HepG2 (cell line): ENCODE results near the gene EEF1AKMT3. TPM values are rescaled to one million over a fixed set of nuclear protein-coding genes. Genes with fewer than 3 reads are reported as not detected.
A peak's percentile ranks its signal among the peaks of the same experiment; 100 is the strongest.

Experiments
- ARHGAP35 ChIP-seq: sonication (generic); formaldehyde crosslinking; IDR thresholded peaks from 2 replicates; pipeline ENCODE4 v1.9.0; 2022; ENCODE audit warnings: mild to moderate bottlenecking, inconsistent platforms, moderate library complexity, missing genetic modification reagents, borderline replicate concordance
- CBX5 ChIP-seq: sonication (generic); formaldehyde crosslinking; IDR thresholded peaks from 2 replicates; pipeline ENCODE4 v1.4.0; 2020; ENCODE audit warnings: missing genetic modification reagents, borderline replicate concordance
- CENPT ChIP-seq: sonication (generic); formaldehyde crosslinking; IDR thresholded peaks from 2 replicates; pipeline ENCODE4 v1.8.0; 2022; ENCODE audit warnings: low read depth, mild to moderate bottlenecking, moderate library complexity, missing genetic modification reagents
- HES4 ChIP-seq: sonication (generic); formaldehyde crosslinking; IDR thresholded peaks from 2 replicates; pipeline ENCODE4 v1.9.0; 2021; ENCODE audit warnings: mild to moderate bottlenecking, missing genetic modification reagents, borderline replicate concordance
- HNRNPLL ChIP-seq: fragments of 200-400 bp; formaldehyde crosslinking; IDR thresholded peaks from 2 replicates; pipeline ENCODE4 v1.6.1; 2017; ENCODE audit warnings: mild to moderate bottlenecking, low read depth, low read length; ENCODE audit not compliant: poor library complexity, severe bottlenecking
- HOXD1 ChIP-seq: sonication (generic); formaldehyde crosslinking; IDR thresholded peaks from 2 replicates; pipeline ENCODE4 v1.5.0; 2020; ENCODE audit warnings: missing genetic modification reagents
- JUND ChIP-seq: sonication (generic); formaldehyde crosslinking; IDR thresholded peaks from 2 replicates; pipeline ENCODE4 v1.8.0; 2022; ENCODE audit warnings: mild to moderate bottlenecking, missing genetic modification reagents
- KMT2B ChIP-seq: IDR thresholded peaks from 2 replicates; pipeline ENCODE4 v1.6.1; 2016; ENCODE audit warnings: missing genetic modification reagents, missing compliant biosample characterization
- MED13 ChIP-seq: sonication (generic); formaldehyde crosslinking; IDR thresholded peaks from 2 replicates; pipeline ENCODE4 v1.5.0; 2020; ENCODE audit warnings: missing genetic modification reagents
- MEIS2 ChIP-seq: sonication (generic); formaldehyde crosslinking; IDR thresholded peaks from 2 replicates; pipeline ENCODE4 v1.9.0; 2021; ENCODE audit warnings: mild to moderate bottlenecking, missing genetic modification reagents
- MIXL1 ChIP-seq: IDR thresholded peaks from 2 replicates; pipeline ENCODE4 v1.6.1; 2016
- NR2F6 ChIP-seq, 2 experiments: IDR thresholded peaks; 2 replicates each; pipeline ENCODE4 v1.6.1; 2016; ENCODE audit warnings: antibody characterized with exemption in 1 of 2, mild to moderate bottlenecking in 1 of 2
- ZFY ChIP-seq: sonication (generic); formaldehyde crosslinking; IDR thresholded peaks from 2 replicates; pipeline ENCODE4 v1.4.0; 2020; ENCODE audit warnings: missing genetic modification reagents
- ZKSCAN1 ChIP-seq: fragments of 150-350 bp; IDR thresholded peaks from 2 replicates; pipeline ENCODE4 v1.6.1; 2014; ENCODE audit warnings: low read length
- ZNF138 ChIP-seq: sonication (generic); formaldehyde crosslinking; IDR thresholded peaks from 2 replicates; pipeline ENCODE4 v1.5.0; 2020; ENCODE audit warnings: mild to moderate bottlenecking, low read depth, missing genetic modification reagents
- ZNF235 ChIP-seq: sonication (generic); formaldehyde crosslinking; IDR thresholded peaks from 2 replicates; pipeline ENCODE4 v1.8.1; 2023; ENCODE audit warnings: mild to moderate bottlenecking, missing genetic modification reagents, borderline replicate concordance
- ZNF317 ChIP-seq: sonication (generic); formaldehyde crosslinking; IDR thresholded peaks from 2 replicates; pipeline ENCODE4 v1.5.0; 2020; ENCODE audit warnings: mild to moderate bottlenecking, missing genetic modification reagents
- ZNF501 ChIP-seq: sonication (generic); formaldehyde crosslinking; IDR thresholded peaks from 2 replicates; pipeline ENCODE4 v1.5.1; 2020; ENCODE audit warnings: mild to moderate bottlenecking, moderate library complexity, missing genetic modification reagents
- ZNF841 ChIP-seq: sonication (generic); formaldehyde crosslinking; IDR thresholded peaks from 2 replicates; pipeline ENCODE4 v1.8.1; 2023; ENCODE audit warnings: missing genetic modification reagents, borderline replicate concordance
- ZSCAN12 ChIP-seq: sonication (generic); formaldehyde crosslinking; IDR thresholded peaks from 2 replicates; pipeline ENCODE4 v1.9.0; 2021; ENCODE audit warnings: mild to moderate bottlenecking, missing genetic modification reagents
- polyA plus RNA-seq, 8 experiments: library from polyadenylated mRNA; depleted of rRNA in 3 of 8; stranded (reverse) in 7 of 8; unstranded in 1 of 8; fragments of >200 nt; fragmentation: Illumina TruSeq in 4 of 8; extraction: Trizol in 4 of 8; gene quantifications; 2 replicates each; pipeline versions ENCODE4 v1.2.1 to v1.2.3, GENCODE V29; 2011 to 2016; ENCODE audit warnings: low read depth in 4 of 8, missing spikeins in 1 of 8, mixed read lengths in 1 of 8; ENCODE audit not compliant: insufficient read depth in 1 of 8
- total RNA-seq, 5 experiments: library from RNA; depleted of rRNA; stranded (reverse); fragments of >200 nt; fragmentation: Illumina TruSeq; extraction: Trizol; gene quantifications; 2 replicates each; pipeline ENCODE4 v1.2.3, GENCODE V29; 2016; ENCODE audit warnings: low read depth in 1 of 5
- TF ChIP-seq, protein P1 (sequence below): sonication (generic); formaldehyde crosslinking; IDR thresholded peaks from 2 replicates; pipeline ENCODE4 v1.4.0; 2020; ENCODE audit warnings: missing genetic modification reagents
- TF ChIP-seq, protein P2 (sequence below): sonication (generic); formaldehyde crosslinking; IDR thresholded peaks from 2 replicates; pipeline ENCODE4 v1.5.0; 2020; ENCODE audit warnings: missing genetic modification reagents, mild to moderate bottlenecking, borderline replicate concordance
- TF ChIP-seq, protein P3 (sequence below): sonication (generic); formaldehyde crosslinking; IDR thresholded peaks from 2 replicates; pipeline ENCODE4 v1.8.0; 2022; ENCODE audit warnings: mild to moderate bottlenecking, missing genetic modification reagents; ENCODE audit not compliant: insufficient replicate concordance
- TF ChIP-seq, protein P4 (sequence below), 2 experiments: sonication (generic) in 1 of 2; formaldehyde crosslinking in 1 of 2; IDR thresholded peaks; 2 replicates each; pipeline versions ENCODE4 v1.4.0 to v1.6.1; 2018 to 2020; ENCODE audit warnings: missing genetic modification reagents in 2 of 2, borderline replicate concordance in 1 of 2, low read depth in 1 of 2, mild to moderate bottlenecking in 1 of 2, missing biosample characterization in 1 of 2

The EEF1AKMT3 gene
- total and polyA plus RNA-seq, 2 of the 13 experiments (the other 11 are each of a cell fraction or from before 2014, with no cell fraction given), result 4.7 to 11.4 TPM

DNA sequence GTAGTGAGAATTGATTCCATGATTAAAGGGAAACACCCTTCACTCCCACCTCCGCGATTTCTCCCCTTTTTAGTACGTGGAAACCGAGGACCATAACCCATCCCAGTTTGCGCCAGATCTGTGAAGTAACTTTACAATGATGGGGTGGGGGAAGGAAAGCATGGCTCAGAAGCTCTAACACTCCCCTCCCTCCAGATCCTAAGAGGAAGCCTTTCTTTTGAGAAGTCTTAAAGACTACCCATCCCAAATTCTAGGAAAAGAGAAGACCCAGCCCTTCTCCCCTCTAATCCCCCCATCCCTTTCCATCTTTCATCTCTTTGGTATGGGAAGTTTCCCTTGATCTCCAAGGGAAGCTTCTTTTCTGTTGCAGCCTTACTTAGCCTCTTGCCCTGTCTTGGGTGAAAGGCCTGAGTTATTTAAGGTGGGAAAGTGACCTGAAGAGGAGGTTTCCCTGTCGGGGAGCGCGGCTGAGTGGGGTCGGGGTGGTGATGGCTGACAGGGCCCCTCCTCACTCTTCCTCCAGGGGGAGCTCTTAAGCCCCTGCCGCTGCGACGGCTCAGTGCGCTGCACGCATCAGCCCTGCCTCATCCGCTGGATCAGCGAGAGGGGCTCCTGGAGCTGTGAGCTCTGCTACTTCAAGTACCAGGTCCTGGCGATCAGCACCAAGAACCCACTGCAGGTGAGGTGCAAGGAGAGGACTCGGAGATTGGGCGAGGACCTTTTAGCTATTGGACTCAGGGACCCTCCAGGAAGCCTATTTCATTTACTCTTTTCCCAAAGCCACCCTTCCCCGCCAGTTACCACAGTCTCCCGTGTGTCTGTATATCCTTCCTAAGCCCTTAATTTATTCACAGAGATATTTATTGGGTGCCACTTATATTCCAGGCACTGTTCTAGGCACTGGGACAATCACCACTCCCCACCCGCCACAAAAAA lies 15.7 kb upstream of the EEF1AKMT3 start (continued):
- TF ChIP-seq, protein P1, sequence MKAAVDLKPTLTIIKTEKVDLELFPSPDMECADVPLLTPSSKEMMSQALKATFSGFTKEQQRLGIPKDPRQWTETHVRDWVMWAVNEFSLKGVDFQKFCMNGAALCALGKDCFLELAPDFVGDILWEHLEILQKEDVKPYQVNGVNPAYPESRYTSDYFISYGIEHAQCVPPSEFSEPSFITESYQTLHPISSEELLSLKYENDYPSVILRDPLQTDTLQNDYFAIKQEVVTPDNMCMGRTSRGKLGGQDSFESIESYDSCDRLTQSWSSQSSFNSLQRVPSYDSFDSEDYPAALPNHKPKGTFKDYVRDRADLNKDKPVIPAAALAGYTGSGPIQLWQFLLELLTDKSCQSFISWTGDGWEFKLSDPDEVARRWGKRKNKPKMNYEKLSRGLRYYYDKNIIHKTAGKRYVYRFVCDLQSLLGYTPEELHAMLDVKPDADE, result no peak
- TF ChIP-seq MED13 (CRISPR knock-in tag) (no peak), ZFY (CRISPR knock-in tag) (0 out of 2 replicates have a peak, but pooled peaks have one; percentile 8), ZNF501 (CRISPR knock-in tag) (0 out of 2 replicates have a peak, but pooled peaks have one; percentile 35), CENPT (no peak), ARHGAP35 (CRISPR knock-in tag) (no peak), ZKSCAN1 (no peak), MIXL1 (CRISPR knock-in tag) (no peak), ZSCAN12 (CRISPR knock-in tag) (no peak), HNRNPLL (peak; percentile 51), CBX5 (CRISPR knock-in tag) (0 out of 2 replicates have a peak, but pooled peaks have one; percentile 20), ZNF138 (CRISPR knock-in tag) (no peak), JUND (CRISPR knock-in tag) (no peak), NR2F6 (IDR thresholded peaks at IDR 0.05) (no peak), NR2F6 (CRISPR knock-in tag; IDR thresholded peaks at IDR 0.05) (0 out of 2 replicates have a peak, but pooled peaks have one; percentile 17), HOXD1 (CRISPR knock-in tag) (no peak), HES4 (CRISPR knock-in tag) (0 out of 2 replicates have a peak, but pooled peaks have one; percentile 40), KMT2B (0 out of 2 replicates have a peak, but pooled peaks have one; percentile 50), ZNF235 (CRISPR knock-in tag) (no peak), MEIS2 (CRISPR knock-in tag) (no peak), ZNF317 (CRISPR knock-in tag) (no peak), ZNF841 (CRISPR knock-in tag) (no peak)
- TF ChIP-seq, protein P2, sequence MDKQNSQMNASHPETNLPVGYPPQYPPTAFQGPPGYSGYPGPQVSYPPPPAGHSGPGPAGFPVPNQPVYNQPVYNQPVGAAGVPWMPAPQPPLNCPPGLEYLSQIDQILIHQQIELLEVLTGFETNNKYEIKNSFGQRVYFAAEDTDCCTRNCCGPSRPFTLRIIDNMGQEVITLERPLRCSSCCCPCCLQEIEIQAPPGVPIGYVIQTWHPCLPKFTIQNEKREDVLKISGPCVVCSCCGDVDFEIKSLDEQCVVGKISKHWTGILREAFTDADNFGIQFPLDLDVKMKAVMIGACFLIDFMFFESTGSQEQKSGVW (CRISPR knock-in tag), result no peak
- TF ChIP-seq, protein P3, sequence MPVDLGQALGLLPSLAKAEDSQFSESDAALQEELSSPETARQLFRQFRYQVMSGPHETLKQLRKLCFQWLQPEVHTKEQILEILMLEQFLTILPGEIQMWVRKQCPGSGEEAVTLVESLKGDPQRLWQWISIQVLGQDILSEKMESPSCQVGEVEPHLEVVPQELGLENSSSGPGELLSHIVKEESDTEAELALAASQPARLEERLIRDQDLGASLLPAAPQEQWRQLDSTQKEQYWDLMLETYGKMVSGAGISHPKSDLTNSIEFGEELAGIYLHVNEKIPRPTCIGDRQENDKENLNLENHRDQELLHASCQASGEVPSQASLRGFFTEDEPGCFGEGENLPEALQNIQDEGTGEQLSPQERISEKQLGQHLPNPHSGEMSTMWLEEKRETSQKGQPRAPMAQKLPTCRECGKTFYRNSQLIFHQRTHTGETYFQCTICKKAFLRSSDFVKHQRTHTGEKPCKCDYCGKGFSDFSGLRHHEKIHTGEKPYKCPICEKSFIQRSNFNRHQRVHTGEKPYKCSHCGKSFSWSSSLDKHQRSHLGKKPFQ (CRISPR knock-in tag), result no peak
- TF ChIP-seq, protein P4, sequence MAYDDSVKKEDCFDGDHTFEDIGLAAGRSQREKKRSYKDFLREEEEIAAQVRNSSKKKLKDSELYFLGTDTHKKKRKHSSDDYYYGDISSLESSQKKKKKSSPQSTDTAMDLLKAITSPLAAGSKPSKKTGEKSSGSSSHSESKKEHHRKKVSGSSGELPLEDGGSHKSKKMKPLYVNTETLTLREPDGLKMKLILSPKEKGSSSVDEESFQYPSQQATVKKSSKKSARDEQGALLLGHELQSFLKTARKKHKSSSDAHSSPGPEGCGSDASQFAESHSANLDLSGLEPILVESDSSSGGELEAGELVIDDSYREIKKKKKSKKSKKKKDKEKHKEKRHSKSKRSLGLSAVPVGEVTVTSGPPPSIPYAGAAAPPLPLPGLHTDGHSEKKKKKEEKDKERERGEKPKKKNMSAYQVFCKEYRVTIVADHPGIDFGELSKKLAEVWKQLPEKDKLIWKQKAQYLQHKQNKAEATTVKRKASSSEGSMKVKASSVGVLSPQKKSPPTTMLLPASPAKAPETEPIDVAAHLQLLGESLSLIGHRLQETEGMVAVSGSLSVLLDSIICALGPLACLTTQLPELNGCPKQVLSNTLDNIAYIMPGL (CRISPR knock-in tag; IDR thresholded peaks at IDR 0.05; ENCODE audit: borderline replicate concordance in 1 of 2, low read depth in 1 of 2), result peak; percentile 84 to 92
